Mesendoderm (in vitro differentiated cells): ENCODE results near the gene CKAP4.
A peak's percentile ranks its signal among the peaks of the same experiment; 100 is the strongest.

Source experiments
- DNase-seq: peaks from one replicate; pipeline ENCODE4 v3.0.0; 2013
- H2AK5ac ChIP-seq: 2 replicates; pipeline ENCODE4 v1.6.1; 2013; ENCODE audit warnings: low read length, inconsistent platforms
- H2BK120ac ChIP-seq: 2 replicates; pipeline ENCODE4 v1.6.1; 2013; ENCODE audit warnings: low read depth, mild to moderate bottlenecking, low read length, moderate library complexity, mixed read lengths
- H2BK15ac ChIP-seq: replicated peaks from 2 replicates; pipeline ENCODE4 v1.6.1; 2013; ENCODE audit warnings: low read depth, mild to moderate bottlenecking, moderate library complexity
- H2BK5ac ChIP-seq: 2 replicates; pipeline ENCODE4 v1.6.1; 2013; ENCODE audit warnings: low read length, inconsistent platforms
- H3K18ac ChIP-seq: 2 replicates; pipeline ENCODE4 v1.6.1; 2013; ENCODE audit warnings: mild to moderate bottlenecking, low read length, mixed read lengths
- H3K23ac ChIP-seq: one replicate; pipeline ENCODE4 v1.6.1; 2013; ENCODE audit warnings: low read length
- H3K27ac ChIP-seq: 2 replicates; pipeline ENCODE4 v1.5.1; 2013; ENCODE audit warnings: low read depth, mild to moderate bottlenecking, inconsistent platforms, low read length, moderate library complexity
- H3K27me3 ChIP-seq: 2 replicates; pipeline ENCODE4 v1.6.1; 2013; ENCODE audit warnings: low read length, control low read depth, mild to moderate bottlenecking, inconsistent platforms; ENCODE audit not compliant: insufficient read depth, poor library complexity
- H3K36me3 ChIP-seq: 2 replicates; pipeline ENCODE4 v1.6.1; 2013; ENCODE audit warnings: low read length, inconsistent platforms; ENCODE audit not compliant: control insufficient read depth, insufficient read depth
- H3K4ac ChIP-seq: one replicate; pipeline ENCODE4 v1.6.1; 2013; ENCODE audit warnings: low read depth, mild to moderate bottlenecking, low read length, moderate library complexity
- H3K4me1 ChIP-seq: 2 replicates; pipeline ENCODE4 v1.6.1; 2013; ENCODE audit warnings: low read depth, low read length, inconsistent platforms; ENCODE audit not compliant: control insufficient read depth
- H3K4me2 ChIP-seq: 2 replicates; pipeline ENCODE4 v1.6.1; 2013; ENCODE audit warnings: low read length
- H3K4me3 ChIP-seq: 2 replicates; pipeline ENCODE4 v1.5.1; 2013; ENCODE audit warnings: mild to moderate bottlenecking, low read length
- H3K56ac ChIP-seq: one replicate; pipeline ENCODE4 v1.6.1; 2013; ENCODE audit warnings: low read length
- H3K79me1 ChIP-seq: 2 replicates; pipeline ENCODE4 v1.6.1; 2013; ENCODE audit warnings: low read length, inconsistent platforms
- H3K79me2 ChIP-seq: 2 replicates; pipeline ENCODE4 v1.6.1; 2013; ENCODE audit warnings: mild to moderate bottlenecking, low read length; ENCODE audit not compliant: control insufficient read depth, insufficient read depth
- H3K9ac ChIP-seq: 2 replicates; pipeline ENCODE4 v1.6.1; 2013; ENCODE audit warnings: low read length, inconsistent platforms
- H4K5ac ChIP-seq: one replicate; pipeline ENCODE4 v1.6.1; 2013; ENCODE audit warnings: low read length
- H4K8ac ChIP-seq: one replicate; pipeline ENCODE4 v1.6.1; 2013; ENCODE audit warnings: low read depth, mild to moderate bottlenecking, control low read depth, low read length, moderate library complexity
- WGBS: extraction: QIAGEN DNeasy Blood & Tissue Kit; methylation state at CpG from one replicate; pipeline ENCODE4 v1.1.7; 2013; ENCODE audit warnings: low lambda C conversion rate, missing lambda C conversion rate; ENCODE audit not compliant: insufficient coverage; ENCODE audit errors: extremely low coverage; 5-methylcytosine and 5-hydroxymethylcytosine counted together

Gene CKAP4

GRCh38 chr12:106246891-106247673, 738 bp downstream of the CKAP4 start:
- peaks cover 24% of the 10 kb centered on the region for H3K79me1 ChIP-seq
- peak; percentile 59 for DNase-seq
- no peak overlapping the region for H2AK5ac ChIP-seq
- no CpG with 5 or more reads among the region's 71 CpGs for WGBS
- H3K18ac ChIP-seq, result peak overlapping the region; percentile 99
- peak overlapping the region; percentile 95 for H3K4ac ChIP-seq
- no peak overlapping the region for H3K23ac ChIP-seq
- H3K27me3 ChIP-seq, result no peaks in the 10 kb centered on the region
- peak overlapping the region; percentile 92 for H3K56ac ChIP-seq
- H3K4me1 ChIP-seq, result peaks cover 2% of the 10 kb centered on the region
- H3K27ac ChIP-seq, result peak overlapping the region; percentile 75
- H3K79me2 ChIP-seq, result peaks cover 14% of the 10 kb centered on the region
- H3K4me3 ChIP-seq, result peak overlapping the region; percentile 83
- H3K4me2 ChIP-seq, result peak overlapping the region; percentile 61
- H4K5ac ChIP-seq, result no peak overlapping the region
- peaks cover 3% of the 10 kb centered on the region for H3K36me3 ChIP-seq
- H4K8ac ChIP-seq, result peak overlapping the region; percentile 57
- H2BK120ac ChIP-seq, result peak overlapping the region; percentile 74
- peak overlapping the region; percentile 85 for H3K9ac ChIP-seq
- H2BK15ac ChIP-seq, result no peak overlapping the region
- no peak overlapping the region for H2BK5ac ChIP-seq

- Histone ChIP-seq H3K18ac (no peak overlapping the region), H3K27me3 (no peaks in the 10 kb centered on the region), H2BK5ac (no peak overlapping the region), H3K4me1 (peaks cover 2% of the 10 kb centered on the region), H3K23ac (no peak overlapping the region), H3K56ac (peak overlapping the region; percentile 54), H4K5ac (no peak overlapping the region), H3K79me2 (peaks cover 14% of the 10 kb centered on the region), H4K8ac (no peak overlapping the region), H3K4me2 (no peak overlapping the region), H3K36me3 (peaks cover 3% of the 10 kb centered on the region), H3K27ac (no peak overlapping the region), H2AK5ac (no peak overlapping the region), H2BK15ac (no peak overlapping the region), H3K4me3 (no peak overlapping the region), H3K79me1 (peaks cover 24% of the 10 kb centered on the region), H3K4ac (no peak overlapping the region), H2BK120ac (no peak overlapping the region), H3K9ac (peak overlapping the region; percentile 32)
- peak; percentile 31 for DNase-seq
- WGBS, result no CpG with 5 or more reads among the region's 12 CpGs
Observed at GRCh38 chr12:106245767-106246166, 2.1 kb downstream of the CKAP4 start.

- Histone ChIP-seq H2BK15ac (no peak overlapping the region), H2BK5ac (no peak overlapping the region), H3K4ac (no peak overlapping the region), H4K5ac (no peak overlapping the region), H3K79me1 (peaks cover 24% of the 10 kb centered on the region), H3K27ac (no peak overlapping the region), H3K56ac (no peak overlapping the region), H3K4me2 (no peak overlapping the region), H2AK5ac (no peak overlapping the region), H3K79me2 (peaks cover 14% of the 10 kb centered on the region), H2BK120ac (no peak overlapping the region), H3K4me1 (peaks cover 2% of the 10 kb centered on the region), H3K36me3 (peaks cover 10% of the 10 kb centered on the region), H3K18ac (no peak overlapping the region), H3K23ac (no peak overlapping the region), H4K8ac (no peak overlapping the region), H3K27me3 (no peaks in the 10 kb centered on the region), H3K9ac (no peak overlapping the region), H3K4me3 (no peak overlapping the region)
- DNase-seq, result no peak
Observed at GRCh38 chr12:106243620-106244019, 4.2 kb downstream of the CKAP4 start.

DNA sequence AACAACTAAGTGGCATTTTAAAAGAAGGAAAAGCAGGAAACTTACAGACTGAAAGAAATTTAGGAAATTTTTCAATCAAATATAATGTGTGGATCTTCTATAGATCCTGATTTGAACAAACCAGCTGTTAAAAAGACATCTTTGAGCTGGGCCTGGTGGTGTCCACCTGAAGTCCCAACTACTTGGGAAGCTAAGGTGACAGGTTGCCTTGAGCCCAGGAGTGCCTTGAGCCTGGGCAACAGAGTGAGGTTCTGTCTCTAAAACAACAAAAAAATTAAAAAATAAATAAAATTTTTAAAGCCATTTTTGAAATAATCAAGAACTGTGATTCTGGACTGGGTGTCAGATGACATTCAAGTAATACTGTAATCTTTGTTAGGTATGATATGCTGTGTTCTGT, 7.0 kb downstream of the CKAP4 start:
- no peak overlapping the region for H3K9ac ChIP-seq
- no peak overlapping the region for H2BK15ac ChIP-seq
- no peak overlapping the region for H3K18ac ChIP-seq
- no peak overlapping the region for H2BK120ac ChIP-seq
- H2BK5ac ChIP-seq, result no peak overlapping the region
- H3K79me1 ChIP-seq, result peaks cover 22% of the 10 kb centered on the region
- no peak overlapping the region for H3K23ac ChIP-seq
- H3K56ac ChIP-seq, result no peak overlapping the region
- H3K4me2 ChIP-seq, result no peak overlapping the region
- peaks cover 2% of the 10 kb centered on the region for H3K4me1 ChIP-seq
- no peak for DNase-seq
- H3K4me3 ChIP-seq, result no peak overlapping the region
- H3K27ac ChIP-seq, result no peak overlapping the region
- no peaks in the 10 kb centered on the region for H3K27me3 ChIP-seq
- H4K5ac ChIP-seq, result no peak overlapping the region
- peaks cover 11% of the 10 kb centered on the region for H3K79me2 ChIP-seq
- H4K8ac ChIP-seq, result no peak overlapping the region
- no peak overlapping the region for H2AK5ac ChIP-seq
- no peak overlapping the region for H3K4ac ChIP-seq
- H3K36me3 ChIP-seq, result peaks cover 11% of the 10 kb centered on the region

GRCh38 chr12:106239951-106240335, 7.9 kb downstream of the CKAP4 start:
- no peaks in the 10 kb centered on the region for H3K27me3 ChIP-seq

More at GRCh38 chr12:106239951-106240335, 7.9 kb downstream of the CKAP4 start:
- H3K27ac ChIP-seq, result no peak overlapping the region
- H2BK5ac ChIP-seq, result no peak overlapping the region
- no peak overlapping the region for H4K8ac ChIP-seq
- WGBS, result no CpG with 5 or more reads among the region's 12 CpGs
- H3K18ac ChIP-seq, result no peak overlapping the region
- no peak overlapping the region for H2BK15ac ChIP-seq
- no peak overlapping the region for H3K4me2 ChIP-seq
- no peak overlapping the region for H3K9ac ChIP-seq
- no peak overlapping the region for H3K23ac ChIP-seq
- peaks cover 8% of the 10 kb centered on the region for H3K79me2 ChIP-seq
- no peak overlapping the region for H4K5ac ChIP-seq
- no peaks in the 10 kb centered on the region for H3K4me1 ChIP-seq
- no peak overlapping the region for H3K4me3 ChIP-seq
- no peak overlapping the region for H3K56ac ChIP-seq
- no peak overlapping the region for H3K4ac ChIP-seq
- peaks cover 18% of the 10 kb centered on the region for H3K79me1 ChIP-seq
- H3K36me3 ChIP-seq, result peaks cover 11% of the 10 kb centered on the region
- DNase-seq, result no peak
- no peak overlapping the region for H2AK5ac ChIP-seq
- H2BK120ac ChIP-seq, result no peak overlapping the region
